Measurements from ENCODE around the gene SLC25A23. TPM values are rescaled to one million over a fixed set of nuclear protein-coding genes. Genes with fewer than 3 reads are reported as not detected.
"Not testable (repeated sequence)": the region's sequence is repeated elsewhere in the genome, so short reads cannot be mapped to it uniquely, and the experiment has no call there.

Gene SLC25A23
- total RNA-seq, 1 donor from 2014 or later, result 51.7 TPM

DNA sequence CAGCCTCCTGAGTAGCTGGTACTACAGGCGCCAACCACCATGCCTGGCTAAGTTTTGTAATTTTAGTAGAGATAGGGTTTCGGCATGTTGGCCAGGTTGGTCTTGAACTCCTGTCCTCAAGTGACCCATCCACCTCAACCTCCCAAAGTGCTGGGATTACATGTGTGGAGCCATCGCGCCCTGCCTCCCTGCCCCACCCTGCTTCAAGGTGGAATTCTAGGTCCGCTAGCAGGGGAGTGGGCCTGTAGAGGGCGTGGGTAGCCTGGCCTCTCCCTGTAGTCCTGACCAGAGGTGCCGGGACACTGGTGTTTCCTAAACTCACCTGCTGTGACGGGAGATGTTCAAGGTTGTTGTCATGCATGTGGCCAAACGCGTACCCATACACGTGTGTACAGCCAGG, 26.4 kb downstream of the SLC25A23 start:
- no peaks in the 10 kb centered on the region for H3K4me1 Mint-ChIP-seq (ENCODE audit: low read depth)

DNA sequence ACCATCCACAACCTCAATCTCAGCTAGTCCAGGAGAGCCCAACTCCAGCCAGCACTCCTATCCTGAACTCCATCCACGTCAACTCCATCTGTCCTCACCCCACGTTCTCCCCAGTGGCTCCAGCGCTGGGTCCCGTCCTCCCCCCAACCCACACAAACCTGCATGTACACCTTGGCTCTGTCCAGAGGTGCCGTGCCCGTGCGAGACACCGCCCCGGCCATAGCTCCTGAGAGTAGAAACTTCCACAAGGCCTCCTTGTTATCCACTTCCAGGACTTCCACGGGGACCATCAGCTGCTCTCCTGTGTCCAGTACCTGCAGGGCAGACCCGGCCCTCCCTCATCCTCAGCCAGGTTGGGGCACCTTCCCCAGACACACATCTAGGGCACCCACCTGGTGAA, 27.7 kb downstream of the SLC25A23 start:
- H3K27me3 Mint-ChIP-seq (ENCODE audit: low read depth), result peaks cover 2% of the 10 kb centered on the region
- TF ChIP-seq, protein P1, sequence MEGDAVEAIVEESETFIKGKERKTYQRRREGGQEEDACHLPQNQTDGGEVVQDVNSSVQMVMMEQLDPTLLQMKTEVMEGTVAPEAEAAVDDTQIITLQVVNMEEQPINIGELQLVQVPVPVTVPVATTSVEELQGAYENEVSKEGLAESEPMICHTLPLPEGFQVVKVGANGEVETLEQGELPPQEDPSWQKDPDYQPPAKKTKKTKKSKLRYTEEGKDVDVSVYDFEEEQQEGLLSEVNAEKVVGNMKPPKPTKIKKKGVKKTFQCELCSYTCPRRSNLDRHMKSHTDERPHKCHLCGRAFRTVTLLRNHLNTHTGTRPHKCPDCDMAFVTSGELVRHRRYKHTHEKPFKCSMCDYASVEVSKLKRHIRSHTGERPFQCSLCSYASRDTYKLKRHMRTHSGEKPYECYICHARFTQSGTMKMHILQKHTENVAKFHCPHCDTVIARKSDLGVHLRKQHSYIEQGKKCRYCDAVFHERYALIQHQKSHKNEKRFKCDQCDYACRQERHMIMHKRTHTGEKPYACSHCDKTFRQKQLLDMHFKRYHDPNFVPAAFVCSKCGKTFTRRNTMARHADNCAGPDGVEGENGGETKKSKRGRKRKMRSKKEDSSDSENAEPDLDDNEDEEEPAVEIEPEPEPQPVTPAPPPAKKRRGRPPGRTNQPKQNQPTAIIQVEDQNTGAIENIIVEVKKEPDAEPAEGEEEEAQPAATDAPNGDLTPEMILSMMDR (IDR thresholded peaks at IDR 0.05), result no peak
- no peak for DNase-seq (ENCODE audit: low spot score)
- H3K4me1 Mint-ChIP-seq (ENCODE audit: low read depth), result no peaks in the 10 kb centered on the region
- H3K4me3 Mint-ChIP-seq (ENCODE audit: unreplicated experiment), result no peak overlapping the region
- no peaks in the 10 kb centered on the region for H3K9me3 Mint-ChIP-seq (ENCODE audit: low read depth)
- H3K27ac Mint-ChIP-seq (ENCODE audit: unreplicated experiment), result no peak overlapping the region
- H3K36me3 Mint-ChIP-seq (ENCODE audit: low read depth), result no peaks in the 10 kb centered on the region

More for the DNA sequence above, 26.4 kb downstream of the SLC25A23 start:
- H3K27me3 Mint-ChIP-seq (ENCODE audit: low read depth), result peaks cover 2% of the 10 kb centered on the region
- H3K4me3 Mint-ChIP-seq (ENCODE audit: unreplicated experiment), result no peak overlapping the region
- DNase-seq (ENCODE audit: low spot score), result no peak
- no peak overlapping the region for H3K27ac Mint-ChIP-seq (ENCODE audit: unreplicated experiment)
- no peaks in the 10 kb centered on the region for H3K9me3 Mint-ChIP-seq (ENCODE audit: low read depth)
- TF ChIP-seq, protein P1 (IDR thresholded peaks at IDR 0.05), result no peak
- no peaks in the 10 kb centered on the region for H3K36me3 Mint-ChIP-seq (ENCODE audit: low read depth)

DNA sequence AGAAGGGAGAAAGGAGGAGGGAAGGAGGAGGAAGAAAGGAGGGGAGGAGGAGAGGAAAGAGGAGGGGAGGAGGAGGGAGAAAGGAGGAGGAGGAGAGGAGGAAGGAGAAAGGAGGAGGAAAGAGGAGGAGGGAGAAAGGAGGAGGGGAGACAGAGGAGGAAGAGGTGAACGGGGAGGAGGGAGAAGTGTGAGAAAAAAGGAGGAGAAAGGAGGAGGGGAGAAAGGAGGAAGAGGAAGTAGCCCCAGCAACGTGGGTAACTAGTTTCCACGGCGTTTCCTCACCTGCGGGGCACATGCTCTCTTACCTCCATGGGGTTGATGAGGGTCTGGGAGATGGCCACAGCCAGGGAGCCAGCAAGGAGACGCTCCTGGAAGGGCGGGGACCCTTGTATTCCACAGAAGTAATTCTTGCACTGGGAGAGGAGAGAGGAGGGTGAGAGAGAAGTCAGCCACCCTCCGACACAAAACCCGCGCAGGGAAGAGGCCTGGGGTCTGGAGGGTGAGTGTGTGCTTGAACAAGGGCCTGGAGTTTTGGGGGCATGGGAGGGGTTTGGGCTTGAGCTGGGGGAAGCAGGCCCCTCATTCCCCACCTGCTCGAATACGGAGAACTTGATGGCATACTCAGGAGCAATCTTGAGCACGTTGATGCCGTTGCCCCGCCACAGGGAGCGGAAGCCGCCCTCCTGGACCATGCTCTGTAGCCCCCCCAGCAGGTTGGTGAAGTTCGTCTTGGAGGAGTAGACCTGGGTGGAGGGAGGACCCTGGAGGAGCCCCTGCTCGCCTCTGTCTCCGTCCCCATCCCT, 30.0 kb downstream of the SLC25A23 start:
- DNase-seq (ENCODE audit: low spot score), result no peak
- TF ChIP-seq, protein P1 (IDR thresholded peaks at IDR 0.05), result no peak
- Mint-ChIP-seq H3K4me1 (ENCODE audit: low read depth) (peaks cover 7% of the 10 kb centered on the region), H3K4me3 (ENCODE audit: unreplicated experiment) (no peak overlapping the region), H3K36me3 (ENCODE audit: low read depth) (no peaks in the 10 kb centered on the region), H3K9me3 (ENCODE audit: low read depth) (no peaks in the 10 kb centered on the region), H3K27me3 (ENCODE audit: low read depth) (peaks cover 2% of the 10 kb centered on the region), H3K27ac (ENCODE audit: unreplicated experiment) (no peak overlapping the region)

DNA sequence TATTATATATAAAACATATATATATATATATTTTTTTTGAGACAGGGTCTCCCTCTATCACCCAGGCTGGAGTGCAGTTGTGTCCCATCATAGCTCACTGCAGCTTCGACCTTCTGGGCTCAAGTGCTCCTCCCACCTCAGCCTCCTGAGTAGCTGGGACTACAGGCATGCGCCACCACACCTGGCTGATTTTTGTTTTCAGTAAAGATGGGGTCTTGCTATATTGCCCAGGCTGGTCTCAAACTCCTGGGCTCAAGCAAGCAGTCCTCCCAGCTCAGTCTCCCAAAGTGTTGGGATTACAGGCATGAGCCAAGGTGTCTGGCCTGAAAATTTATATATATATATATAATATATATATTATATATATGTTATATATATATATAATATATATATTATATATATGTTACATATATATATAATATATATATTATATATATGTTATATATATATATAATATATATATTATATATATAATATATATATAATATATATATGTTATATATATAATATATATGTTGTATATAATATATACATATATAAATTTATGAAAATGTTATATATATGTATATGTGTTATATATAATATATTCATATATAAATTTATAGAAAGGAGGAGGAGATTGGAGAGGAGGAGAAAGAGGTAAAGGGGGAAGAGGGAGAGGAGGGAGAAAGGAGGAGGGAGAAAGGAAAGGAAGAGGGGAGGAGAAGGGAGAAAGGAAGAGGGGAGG, 30.7 kb downstream of the SLC25A23 start:
- H3K9me3 Mint-ChIP-seq (ENCODE audit: low read depth); H3K27ac Mint-ChIP-seq (ENCODE audit: unreplicated experiment); H3K36me3 Mint-ChIP-seq (ENCODE audit: low read depth); H3K27me3 Mint-ChIP-seq (ENCODE audit: low read depth); H3K4me3 Mint-ChIP-seq (ENCODE audit: unreplicated experiment); DNase-seq (ENCODE audit: low spot score); H3K4me1 Mint-ChIP-seq (ENCODE audit: low read depth): not testable (repeated sequence)

DNA sequence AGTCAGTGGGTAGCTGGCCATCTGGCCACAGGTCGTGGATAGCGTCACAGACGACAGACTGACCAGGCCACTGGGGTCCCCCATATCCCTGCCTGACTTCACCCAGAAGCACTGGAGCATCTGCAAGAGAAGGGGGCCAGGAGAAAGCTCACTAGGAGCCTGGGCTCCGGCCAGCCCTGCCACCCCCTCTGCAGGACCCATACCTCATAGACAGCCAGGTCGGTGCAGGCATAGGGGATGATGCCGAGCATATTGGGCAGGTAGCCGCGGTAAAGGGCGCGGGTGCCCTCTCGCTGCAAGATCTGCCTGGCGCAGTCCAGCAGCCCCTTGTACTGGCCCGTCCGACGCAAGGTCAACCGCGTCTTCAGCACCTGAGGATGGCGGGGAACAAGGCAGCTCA, 32.5 kb downstream of the SLC25A23 start:
- Mint-ChIP-seq H3K27me3 (ENCODE audit: low read depth) (peaks cover 2% of the 10 kb centered on the region), H3K4me1 (ENCODE audit: low read depth) (peaks cover 21% of the 10 kb centered on the region)

More for the DNA sequence above, 32.5 kb downstream of the SLC25A23 start:
- Mint-ChIP-seq H3K36me3 (ENCODE audit: low read depth) (peaks cover 2% of the 10 kb centered on the region), H3K9me3 (ENCODE audit: low read depth) (no peaks in the 10 kb centered on the region), H3K4me3 (ENCODE audit: unreplicated experiment) (no peak overlapping the region), H3K27ac (ENCODE audit: unreplicated experiment) (no peak overlapping the region)
- TF ChIP-seq, protein P1 (IDR thresholded peaks at IDR 0.05), result no peak
- DNase-seq (ENCODE audit: low spot score), result no peak

Data from chondrocyte (in vitro differentiated cells).